ENCODE measurements around the gene JADE1. TPM values are rescaled to one million over a fixed set of nuclear protein-coding genes. Genes with fewer than 3 reads are reported as not detected.

JADE1 gene
- polyA plus RNA-seq, 3 donors from 2014 or later = 31.4 to 49.3 (median 42.0) TPM

GRCh38 chr4:128859887-128860677, 50.6 kb downstream of the JADE1 start:
- H3K4me1 Mint-ChIP-seq = peaks cover 74 to 90% of the 10 kb centered on the region in 2 donors
- peaks cover 35 to 63% (median 38%) of the 10 kb centered on the region in 3 donors for H3K36me3 Mint-ChIP-seq
- H3K27ac Mint-ChIP-seq = peak overlapping the region; percentile 3 to 55 (median 30)
- H3K9me3 Mint-ChIP-seq = no peaks in the 10 kb centered on the region
- H3K4me3 Mint-ChIP-seq = no peak overlapping the region
- no peak for DNase-seq
- H3K27me3 Mint-ChIP-seq (ENCODE audit: low read depth in 3 of 3) = peaks cover 4 to 8% (median 5%) of the 10 kb centered on the region in 3 donors

- peaks cover 36 to 64% (median 40%) of the 10 kb centered on the region in 3 donors for H3K36me3 Mint-ChIP-seq
- DNase-seq = peak in 2 of 3 donors; percentile 6 to 15
- H3K9me3 Mint-ChIP-seq = no peaks in the 10 kb centered on the region
- H3K4me1 Mint-ChIP-seq = peaks cover 57 to 87% of the 10 kb centered on the region in 2 donors
- H3K4me3 Mint-ChIP-seq = peak overlapping the region; percentile 44 to 79 (median 74)
- H3K27me3 Mint-ChIP-seq (ENCODE audit: low read depth in 3 of 3) = peaks cover 5 to 8% (median 7%) of the 10 kb centered on the region in 3 donors
- peak overlapping the region; percentile 62 to 95 (median 84) for H3K27ac Mint-ChIP-seq
Observed at GRCh38 chr4:128861856-128862518, 52.5 kb downstream of the JADE1 start.

- DNase-seq = peak; percentile 26 to 39 (median 31)
- peak overlapping the region; percentile 61 to 79 (median 74) for H3K4me3 Mint-ChIP-seq
- H3K36me3 Mint-ChIP-seq = peaks cover 30 to 61% (median 35%) of the 10 kb centered on the region in 3 donors
- H3K27me3 Mint-ChIP-seq (ENCODE audit: low read depth in 3 of 3) = peaks cover 5 to 8% (median 7%) of the 10 kb centered on the region in 3 donors
- H3K27ac Mint-ChIP-seq = peak overlapping the region; percentile 62 to 95 (median 84)
- no peaks in the 10 kb centered on the region for H3K9me3 Mint-ChIP-seq
- H3K4me1 Mint-ChIP-seq = peaks cover 52 to 80% of the 10 kb centered on the region in 2 donors
Observed at GRCh38 chr4:128862608-128863311, 53.3 kb downstream of the JADE1 start.

GRCh38 chr4:128863312-128864075, 54.0 kb downstream of the JADE1 start:
- peak; percentile 63 to 69 (median 65) for DNase-seq
- peaks cover 5 to 8% (median 7%) of the 10 kb centered on the region in 3 donors for H3K27me3 Mint-ChIP-seq (ENCODE audit: low read depth in 3 of 3)
- H3K36me3 Mint-ChIP-seq = peaks cover 28 to 62% (median 36%) of the 10 kb centered on the region in 3 donors
- H3K4me1 Mint-ChIP-seq = peaks cover 50 to 79% of the 10 kb centered on the region in 2 donors
- H3K4me3 Mint-ChIP-seq = peak overlapping the region; percentile 45 to 79 (median 74)
- H3K27ac Mint-ChIP-seq = peak overlapping the region; percentile 62 to 95 (median 84)
- H3K9me3 Mint-ChIP-seq = no peaks in the 10 kb centered on the region

- Mint-ChIP-seq H3K27me3 (ENCODE audit: low read depth in 3 of 3) (peaks cover 5 to 8% (median 5%) of the 10 kb centered on the region in 3 donors), H3K36me3 (peaks cover 19 to 53% (median 35%) of the 10 kb centered on the region in 3 donors), H3K9me3 (no peaks in the 10 kb centered on the region), H3K4me3 (no peak overlapping the region), H3K4me1 (peaks cover 44 to 81% of the 10 kb centered on the region in 2 donors), H3K27ac (peak overlapping the region in 4 of 6 donors; percentile 39 to 77 (median 46))
- no peak for DNase-seq
Observed at GRCh38 chr4:128865132-128865531, 55.6 kb downstream of the JADE1 start.

- Mint-ChIP-seq H3K9me3 (no peaks in the 10 kb centered on the region), H3K4me1 (peaks cover 33 to 81% of the 10 kb centered on the region in 2 donors), H3K27ac (peak overlapping the region; percentile 11 to 85 (median 58)), H3K36me3 (peaks cover 21 to 52% (median 38%) of the 10 kb centered on the region in 3 donors), H3K27me3 (ENCODE audit: low read depth in 3 of 3) (peaks cover 5 to 10% (median 5%) of the 10 kb centered on the region in 3 donors), H3K4me3 (no peak overlapping the region)
- no peak for DNase-seq
Observed at GRCh38 chr4:128866269-128866668, 56.8 kb downstream of the JADE1 start.

- peak overlapping the region; percentile 11 to 76 (median 46) for H3K27ac Mint-ChIP-seq
- peaks cover 30 to 79% of the 10 kb centered on the region in 2 donors for H3K4me1 Mint-ChIP-seq
- no peak for DNase-seq
- H3K27me3 Mint-ChIP-seq (ENCODE audit: low read depth in 3 of 3) = peaks cover 5 to 10% (median 5%) of the 10 kb centered on the region in 3 donors
- peaks cover 22 to 52% (median 39%) of the 10 kb centered on the region in 3 donors for H3K36me3 Mint-ChIP-seq
- H3K4me3 Mint-ChIP-seq = no peak overlapping the region
- H3K9me3 Mint-ChIP-seq = no peaks in the 10 kb centered on the region
Observed at GRCh38 chr4:128866691-128867090, 57.2 kb downstream of the JADE1 start.

GRCh38 chr4:128868758-128869157, 59.3 kb downstream of the JADE1 start:
- Mint-ChIP-seq H3K9me3 (no peaks in the 10 kb centered on the region), H3K27me3 (ENCODE audit: low read depth in 3 of 3) (peaks cover 2 to 3% (median 2%) of the 10 kb centered on the region in 3 donors), H3K36me3 (peaks cover 22 to 54% (median 39%) of the 10 kb centered on the region in 3 donors), H3K4me1 (peaks cover 10 to 59% of the 10 kb centered on the region in 2 donors), H3K27ac (peak overlapping the region in 5 of 6 donors; percentile 2 to 56 (median 38)), H3K4me3 (no peak overlapping the region)
- DNase-seq = no peak

GRCh38 chr4:128869776-128870509, 60.4 kb downstream of the JADE1 start:
- peak overlapping the region; percentile 56 to 79 (median 75) for H3K27ac Mint-ChIP-seq
- H3K4me3 Mint-ChIP-seq = no peak overlapping the region
- H3K4me1 Mint-ChIP-seq = peaks cover 8 to 49% of the 10 kb centered on the region in 2 donors
- no peak for DNase-seq
- H3K9me3 Mint-ChIP-seq = no peaks in the 10 kb centered on the region
- H3K36me3 Mint-ChIP-seq = peaks cover 29 to 48% (median 40%) of the 10 kb centered on the region in 3 donors
- peaks cover 0 to 2% (median 2%) of the 10 kb centered on the region in 3 donors for H3K27me3 Mint-ChIP-seq (ENCODE audit: low read depth in 3 of 3)

- Mint-ChIP-seq H3K4me3 (no peak overlapping the region), H3K36me3 (peaks cover 28 to 42% (median 35%) of the 10 kb centered on the region in 3 donors), H3K27ac (peak overlapping the region in 3 of 6 donors; percentile 6 to 76 (median 62)), H3K27me3 (ENCODE audit: low read depth in 3 of 3) (peaks cover 0 to 2% (median 2%) of the 10 kb centered on the region in 3 donors), H3K4me1 (peaks cover 8 to 36% of the 10 kb centered on the region in 2 donors), H3K9me3 (no peaks in the 10 kb centered on the region)
- DNase-seq = no peak
Observed at GRCh38 chr4:128871948-128872347, 62.4 kb downstream of the JADE1 start.

- Mint-ChIP-seq H3K27me3 (ENCODE audit: low read depth in 3 of 3) (peaks cover 0 to 3% (median 2%) of the 10 kb centered on the region in 3 donors), H3K4me1 (peaks cover 8 to 22% of the 10 kb centered on the region in 2 donors), H3K9me3 (no peaks in the 10 kb centered on the region), H3K36me3 (peaks cover 14 to 24% (median 22%) of the 10 kb centered on the region in 3 donors), H3K27ac (peak overlapping the region in 3 of 6 donors; percentile 17 to 32 (median 31)), H3K4me3 (no peak overlapping the region)
- no peak for DNase-seq
Observed at GRCh38 chr4:128876200-128876599, 66.7 kb downstream of the JADE1 start.

GRCh38 chr4:128877934-128878333, 68.4 kb downstream of the JADE1 start:
- Mint-ChIP-seq H3K36me3 (peaks cover 11 to 26% (median 19%) of the 10 kb centered on the region in 3 donors), H3K27me3 (ENCODE audit: low read depth in 3 of 3) (peaks cover 0 to 3% (median 2%) of the 10 kb centered on the region in 3 donors), H3K4me1 (peaks cover 8 to 26% of the 10 kb centered on the region in 2 donors), H3K27ac (peak overlapping the region in 1 of 6 donors; percentile 20), H3K4me3 (no peak overlapping the region), H3K9me3 (no peaks in the 10 kb centered on the region)
- DNase-seq = no peak

Data from immature natural killer cell (primary cell).